ENCODE measurements around the gene FGFBP3.

GRCh38 chr10:91901784-91902677 is 7.3 kb downstream of the FGFBP3 start:
- TF ChIP-seq FOSL1 (IDR thresholded peaks at IDR 0.05; ENCODE audit: low read depth) (peak; percentile 95), CTCF (IDR thresholded peaks at IDR 0.05 in 2 of 3, conservative IDR thresholded peaks at IDR 0.05 in 1 of 3; ENCODE audit: borderline replicate concordance in 1 of 3, insufficient read depth in 1 of 3, low read depth in 2 of 3, low read length in 2 of 3) (no peak), EZH2phosphoT487 (IDR thresholded peaks at IDR 0.05; ENCODE audit: borderline replicate concordance) (no peak), EGR1 (IDR thresholded peaks at IDR 0.05; ENCODE audit: low read depth) (no peak), CEBPB (IDR thresholded peaks at IDR 0.05; ENCODE audit: low read depth) (peak; percentile 91)

All from HCT116 (cell line).